Stimulated activated naive CD8-positive, alpha-beta T cell treated with anti-CD3 and anti-CD28 coated beads, Interleukin-15, Interleukin-2, amounts not matched to agents 100 ng/mL and 50 ng/mL, for 24 hours (primary cell): ENCODE data around the gene IWS1.
A peak's percentile ranks its signal among the peaks of the same experiment; 100 is the strongest.

Source experiments
- H3K27ac Mint-ChIP-seq: one replicate; pipeline ENCODE4 v1.8.0; 2021; ENCODE audit warnings: mild to moderate bottlenecking, mixed read lengths
- H3K27me3 Mint-ChIP-seq: one replicate; pipeline ENCODE4 v1.8.0; 2021; ENCODE audit warnings: mixed read lengths
- H3K36me3 Mint-ChIP-seq: one replicate; pipeline ENCODE4 v1.8.0; 2021; ENCODE audit warnings: low read depth, mixed read lengths
- H3K4me1 Mint-ChIP-seq: one replicate; pipeline ENCODE4 v1.8.0; 2021; ENCODE audit warnings: low read depth, mixed read lengths
- H3K4me3 Mint-ChIP-seq: one replicate; pipeline ENCODE4 v1.8.0; 2021; ENCODE audit warnings: mild to moderate bottlenecking, mixed read lengths
- H3K9me3 Mint-ChIP-seq: one replicate; pipeline ENCODE4 v1.8.0; 2021; ENCODE audit warnings: mixed read lengths

IWS1 gene

DNA sequence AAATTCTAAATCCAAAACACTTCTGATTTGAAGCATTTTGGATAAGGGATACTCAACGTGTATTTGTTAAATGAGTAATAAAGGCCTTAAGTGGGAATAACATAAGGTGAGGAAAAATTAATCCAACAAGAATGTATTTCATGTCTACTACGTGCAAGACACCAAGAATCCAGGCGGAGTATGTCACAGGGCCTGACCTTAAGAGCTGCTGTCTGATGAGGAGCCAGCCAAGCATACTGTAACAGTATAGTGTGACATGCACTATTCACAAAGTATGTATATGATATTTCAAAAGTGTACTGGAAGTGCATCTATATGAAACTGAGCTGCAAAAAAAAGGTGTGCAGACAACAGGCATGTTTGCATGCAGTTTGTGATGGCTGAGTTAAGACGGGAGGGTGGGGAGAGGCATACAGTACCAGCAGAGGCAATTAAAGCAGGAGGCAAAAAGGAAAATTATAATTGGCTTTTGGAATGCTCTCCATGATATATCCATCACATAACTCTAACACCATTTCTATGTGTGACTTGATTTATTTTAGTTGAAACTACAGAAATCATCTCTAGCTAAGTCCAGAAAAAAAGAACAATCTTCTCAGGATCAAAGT, 18.2 kb downstream of the IWS1 start:
- Mint-ChIP-seq H3K9me3 (no peaks in the 10 kb centered on the region), H3K27ac (no peak overlapping the region), H3K4me3 (no peak overlapping the region), H3K27me3 (no peaks in the 10 kb centered on the region), H3K36me3 (peaks cover 70% of the 10 kb centered on the region), H3K4me1 (peaks cover 63% of the 10 kb centered on the region)

DNA sequence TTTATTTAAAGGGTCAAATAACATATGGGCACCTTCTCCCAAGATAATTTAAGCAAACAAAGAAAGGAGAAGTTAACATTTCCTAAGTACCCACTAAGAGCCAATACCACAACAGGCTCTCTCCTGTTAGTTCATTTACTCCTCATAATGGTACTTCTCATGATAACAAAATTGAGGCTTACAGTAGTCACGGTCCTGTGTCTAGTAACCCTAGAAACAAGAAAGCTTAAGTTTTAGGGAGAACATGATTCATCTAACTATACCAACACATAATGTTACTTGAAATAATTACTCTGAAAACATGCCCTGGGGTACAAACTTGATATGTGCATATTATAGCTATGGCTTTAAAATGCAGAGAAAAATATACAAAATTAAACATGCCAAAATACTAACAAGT, 19.8 kb downstream of the IWS1 start:
- H3K27me3 Mint-ChIP-seq: no peaks in the 10 kb centered on the region
- peaks cover 75% of the 10 kb centered on the region for H3K36me3 Mint-ChIP-seq
- no peak overlapping the region for H3K4me3 Mint-ChIP-seq
- no peaks in the 10 kb centered on the region for H3K9me3 Mint-ChIP-seq
- H3K4me1 Mint-ChIP-seq: peaks cover 54% of the 10 kb centered on the region
- no peak overlapping the region for H3K27ac Mint-ChIP-seq

DNA sequence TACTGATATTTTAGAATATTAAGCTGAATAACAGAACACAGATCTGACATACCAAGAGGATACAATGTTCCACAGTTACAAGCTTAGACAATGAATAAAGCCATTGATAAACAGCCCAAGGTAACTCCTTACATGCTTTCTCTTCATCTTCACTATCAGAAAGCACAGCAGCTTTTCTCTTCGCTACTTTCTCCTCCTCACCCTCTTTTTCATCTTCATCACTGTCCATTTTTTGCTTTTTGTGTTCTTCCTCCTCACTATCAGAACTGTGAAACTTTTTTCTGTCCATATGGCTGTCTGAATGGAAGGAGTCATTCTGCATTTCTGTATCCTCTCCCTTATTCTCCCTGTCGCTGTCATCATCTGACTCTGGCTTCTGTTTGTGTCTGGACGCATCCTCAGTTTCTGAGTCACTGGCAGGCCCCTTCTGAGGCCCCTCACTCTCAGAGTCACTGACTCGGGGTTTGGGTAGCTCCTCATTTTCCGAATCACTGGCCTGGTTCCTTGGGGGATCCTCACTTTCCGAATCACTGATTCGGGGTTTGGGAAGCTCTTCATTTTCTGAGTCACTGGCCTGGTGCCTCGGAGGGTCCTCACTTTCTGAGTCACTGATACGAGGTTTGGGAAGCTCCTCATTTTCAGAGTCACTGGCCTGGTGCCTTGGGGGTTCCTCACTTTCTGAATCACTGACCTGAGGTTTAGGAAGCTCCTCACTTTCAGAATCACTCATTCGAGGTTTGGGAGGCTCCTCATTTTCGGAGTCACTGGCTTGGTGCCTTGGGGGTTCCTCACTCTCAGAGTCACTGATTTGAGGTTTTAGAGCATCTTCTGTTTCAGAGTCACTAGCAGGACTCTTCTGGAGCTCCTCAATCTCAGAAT, 21.5 kb downstream of the IWS1 start:
- Mint-ChIP-seq H3K36me3 (peaks cover 81% of the 10 kb centered on the region), H3K9me3 (no peaks in the 10 kb centered on the region), H3K27me3 (no peaks in the 10 kb centered on the region), H3K27ac (peak overlapping the region; percentile 50), H3K4me1 (peaks cover 36% of the 10 kb centered on the region), H3K4me3 (no peak overlapping the region)

DNA sequence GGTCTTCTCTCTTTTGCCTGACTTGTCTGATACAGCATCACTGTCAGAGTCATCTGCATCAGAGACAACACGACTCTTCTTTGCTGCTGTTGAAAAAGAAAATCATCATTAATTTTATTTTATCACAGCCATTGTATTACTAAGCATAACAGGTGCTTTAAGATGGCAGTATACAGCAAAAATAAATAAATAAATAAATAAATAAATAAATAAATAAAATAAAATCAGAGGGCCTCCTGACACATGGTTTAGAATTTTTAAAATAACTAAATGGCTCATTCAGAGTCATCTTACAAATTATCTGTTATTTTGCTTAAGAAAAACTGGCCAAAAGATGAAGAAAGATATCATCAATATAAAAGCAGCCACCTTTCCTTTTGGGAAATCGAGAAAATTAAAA, 22.8 kb downstream of the IWS1 start:
- Mint-ChIP-seq H3K4me1 (peaks cover 32% of the 10 kb centered on the region), H3K27me3 (no peaks in the 10 kb centered on the region), H3K4me3 (no peak overlapping the region), H3K27ac (peak overlapping the region; percentile 43), H3K9me3 (no peaks in the 10 kb centered on the region), H3K36me3 (peaks cover 80% of the 10 kb centered on the region)

DNA sequence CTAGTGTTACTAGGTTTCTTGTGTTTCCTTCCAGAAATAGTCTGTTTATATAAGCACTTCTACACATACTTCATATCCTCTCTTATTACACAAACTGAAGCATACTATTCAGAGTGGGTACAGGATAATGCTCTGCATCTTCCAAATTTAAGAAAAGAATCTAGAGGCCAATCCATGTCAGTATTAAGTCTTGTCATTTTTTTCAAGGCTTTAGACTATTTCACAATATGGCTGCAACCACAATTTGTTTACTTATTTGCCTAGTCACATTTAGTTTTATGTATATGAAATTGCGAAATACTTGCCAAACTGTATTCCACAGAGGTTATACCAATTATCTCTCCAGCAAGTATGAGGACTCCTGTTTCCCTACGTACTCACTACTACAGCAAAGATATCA, 27.9 kb downstream of the IWS1 start:
- peaks cover 90% of the 10 kb centered on the region for H3K36me3 Mint-ChIP-seq
- H3K27me3 Mint-ChIP-seq: no peaks in the 10 kb centered on the region
- no peak overlapping the region for H3K27ac Mint-ChIP-seq

DNA sequence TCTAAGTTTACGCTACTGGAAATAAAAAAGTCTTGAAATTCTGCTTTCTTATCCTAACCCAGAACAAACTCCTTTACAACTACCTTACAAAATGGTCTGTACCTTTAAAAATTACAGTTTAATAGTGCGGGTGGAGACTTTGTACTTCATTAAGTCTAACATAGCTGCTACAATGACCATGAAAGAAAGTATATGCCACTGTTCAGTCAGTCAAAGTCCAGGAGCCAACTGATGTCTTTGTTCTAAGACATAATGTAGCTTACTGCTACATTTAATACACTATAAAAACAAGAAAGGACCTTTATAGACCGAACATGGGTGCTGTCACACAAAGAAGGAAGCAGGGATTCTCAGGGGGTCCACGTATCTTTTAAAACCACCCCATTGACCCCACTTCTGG, 36.0 kb downstream of the IWS1 start:
- Mint-ChIP-seq H3K27me3 (no peaks in the 10 kb centered on the region), H3K36me3 (peaks cover 70% of the 10 kb centered on the region), H3K4me3 (no peak overlapping the region), H3K9me3 (no peaks in the 10 kb centered on the region), H3K27ac (no peak overlapping the region), H3K4me1 (peaks cover 40% of the 10 kb centered on the region)

More for the DNA sequence above, 27.9 kb downstream of the IWS1 start:
- Mint-ChIP-seq H3K9me3 (no peaks in the 10 kb centered on the region), H3K4me3 (no peak overlapping the region), H3K4me1 (peaks cover 23% of the 10 kb centered on the region)

DNA sequence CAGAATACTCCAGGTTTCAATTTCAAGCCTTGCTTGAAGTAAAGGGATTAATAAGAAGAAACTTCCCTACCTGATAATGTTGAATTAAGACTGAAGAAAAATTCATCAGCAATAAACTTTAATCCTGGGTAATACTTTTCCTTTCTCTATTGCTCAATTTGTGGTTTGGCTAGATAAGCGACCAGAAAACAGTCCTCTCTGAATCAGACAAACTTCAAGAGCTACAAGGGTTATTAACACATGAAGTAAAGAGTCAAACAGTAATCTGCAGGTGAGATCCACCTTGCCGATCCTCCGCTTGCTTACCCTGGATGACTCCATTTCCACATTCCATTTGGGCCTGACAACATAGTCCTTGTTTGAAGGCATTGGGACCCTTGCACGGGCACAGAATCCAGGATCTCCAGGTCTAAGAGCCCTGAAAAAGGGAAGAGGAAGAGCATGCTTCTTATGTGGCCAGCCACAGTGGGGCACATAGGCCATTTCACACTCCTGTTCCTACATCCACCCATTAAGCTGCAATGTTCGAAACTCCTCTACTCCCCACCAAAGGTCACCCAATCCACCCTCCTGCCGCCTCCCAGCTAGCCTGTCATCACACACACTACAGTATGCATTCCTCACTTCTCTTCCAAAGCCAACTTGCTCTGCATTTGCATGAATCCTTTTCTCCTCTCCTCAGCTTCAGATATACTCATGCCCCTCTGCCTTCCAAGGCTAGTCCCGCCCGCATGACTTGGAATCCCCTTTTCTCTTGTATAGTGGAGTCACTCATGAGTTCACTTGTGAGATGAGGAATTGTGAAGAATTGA, 39.8 kb downstream of the IWS1 start:
- Mint-ChIP-seq H3K27me3 (no peaks in the 10 kb centered on the region), H3K27ac (peak overlapping the region; percentile 76), H3K36me3 (peaks cover 72% of the 10 kb centered on the region), H3K4me3 (no peak overlapping the region), H3K9me3 (no peaks in the 10 kb centered on the region), H3K4me1 (peaks cover 40% of the 10 kb centered on the region)

DNA sequence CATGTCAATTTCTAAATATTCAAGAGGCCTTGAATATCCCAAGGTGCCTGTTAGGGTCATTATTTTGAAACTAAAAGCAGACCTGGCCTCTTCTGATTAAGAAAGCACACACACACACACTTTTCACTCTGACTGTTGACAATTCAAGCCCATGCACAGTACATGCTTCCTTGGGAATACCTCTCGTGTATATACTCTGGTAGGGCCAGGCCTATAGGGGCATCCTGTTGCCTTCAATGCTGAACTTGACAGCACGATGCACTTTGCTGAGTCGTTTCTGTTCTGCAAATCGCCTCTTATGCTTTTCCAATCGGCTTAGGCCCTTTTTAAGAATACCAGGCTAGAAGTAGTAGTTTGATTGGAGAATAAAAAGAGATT, 40.6 kb downstream of the IWS1 start:
- H3K27ac Mint-ChIP-seq: peak overlapping the region; percentile 76
- H3K9me3 Mint-ChIP-seq: no peaks in the 10 kb centered on the region
- peaks cover 70% of the 10 kb centered on the region for H3K36me3 Mint-ChIP-seq
- H3K27me3 Mint-ChIP-seq: no peaks in the 10 kb centered on the region
- H3K4me1 Mint-ChIP-seq: peaks cover 40% of the 10 kb centered on the region
- H3K4me3 Mint-ChIP-seq: no peak overlapping the region

DNA sequence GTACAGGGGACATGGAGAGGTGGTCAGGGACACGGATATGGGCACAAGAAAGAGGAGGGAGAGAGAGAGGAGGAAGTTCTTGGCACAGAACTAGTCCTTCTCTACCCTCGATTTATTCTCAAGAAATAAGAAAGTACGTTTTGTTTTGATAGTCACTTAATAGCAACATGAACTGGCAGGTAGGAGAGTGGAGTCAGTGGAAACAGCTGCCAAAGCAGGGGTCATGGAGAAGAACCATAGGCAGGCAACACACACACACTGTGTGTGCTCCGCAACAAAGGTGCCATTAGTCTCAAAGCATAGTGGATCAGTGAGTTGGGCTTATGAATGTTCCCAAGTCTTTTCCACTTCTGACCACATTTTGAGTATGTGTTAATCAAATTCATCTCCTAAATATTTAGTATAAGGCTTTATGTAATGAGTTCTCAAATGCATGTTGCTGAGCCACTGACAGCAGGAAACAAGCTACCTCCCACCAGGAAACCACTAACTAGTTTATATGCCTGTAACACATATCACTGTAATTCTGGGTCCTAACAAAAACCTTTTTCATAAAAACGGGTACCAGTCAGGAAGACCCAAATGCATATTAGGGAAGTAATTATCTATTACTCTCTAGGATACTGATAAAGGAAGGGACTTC, 41.1 kb downstream of the IWS1 start:
- H3K27ac Mint-ChIP-seq: peak overlapping the region; percentile 69
- H3K9me3 Mint-ChIP-seq: no peaks in the 10 kb centered on the region
- peaks cover 40% of the 10 kb centered on the region for H3K4me1 Mint-ChIP-seq
- no peak overlapping the region for H3K4me3 Mint-ChIP-seq
- no peaks in the 10 kb centered on the region for H3K27me3 Mint-ChIP-seq
- peaks cover 66% of the 10 kb centered on the region for H3K36me3 Mint-ChIP-seq

DNA sequence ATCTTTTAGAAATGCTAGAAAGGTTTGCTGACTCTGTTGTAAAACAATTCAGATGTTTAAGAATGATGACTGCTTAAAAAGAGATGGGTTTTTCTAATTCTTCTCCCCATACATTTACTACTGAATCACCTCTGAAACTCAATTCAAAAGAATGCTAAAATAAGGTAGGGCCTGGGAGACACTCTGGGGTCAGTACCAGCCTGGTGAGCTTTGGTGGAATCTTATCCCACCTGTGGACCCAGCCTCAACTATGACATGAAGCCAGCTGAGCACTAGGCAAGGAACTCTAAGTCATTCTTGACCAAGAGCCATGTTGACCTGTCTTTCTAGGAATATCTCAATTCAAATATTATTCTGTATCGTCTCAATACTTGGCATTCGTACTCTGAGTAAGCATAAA, 44.3 kb downstream of the IWS1 start:
- H3K27ac Mint-ChIP-seq: no peak overlapping the region
- peaks cover 23% of the 10 kb centered on the region for H3K4me1 Mint-ChIP-seq
- H3K9me3 Mint-ChIP-seq: no peaks in the 10 kb centered on the region
- H3K27me3 Mint-ChIP-seq: no peaks in the 10 kb centered on the region
- no peak overlapping the region for H3K4me3 Mint-ChIP-seq
- peaks cover 54% of the 10 kb centered on the region for H3K36me3 Mint-ChIP-seq

DNA sequence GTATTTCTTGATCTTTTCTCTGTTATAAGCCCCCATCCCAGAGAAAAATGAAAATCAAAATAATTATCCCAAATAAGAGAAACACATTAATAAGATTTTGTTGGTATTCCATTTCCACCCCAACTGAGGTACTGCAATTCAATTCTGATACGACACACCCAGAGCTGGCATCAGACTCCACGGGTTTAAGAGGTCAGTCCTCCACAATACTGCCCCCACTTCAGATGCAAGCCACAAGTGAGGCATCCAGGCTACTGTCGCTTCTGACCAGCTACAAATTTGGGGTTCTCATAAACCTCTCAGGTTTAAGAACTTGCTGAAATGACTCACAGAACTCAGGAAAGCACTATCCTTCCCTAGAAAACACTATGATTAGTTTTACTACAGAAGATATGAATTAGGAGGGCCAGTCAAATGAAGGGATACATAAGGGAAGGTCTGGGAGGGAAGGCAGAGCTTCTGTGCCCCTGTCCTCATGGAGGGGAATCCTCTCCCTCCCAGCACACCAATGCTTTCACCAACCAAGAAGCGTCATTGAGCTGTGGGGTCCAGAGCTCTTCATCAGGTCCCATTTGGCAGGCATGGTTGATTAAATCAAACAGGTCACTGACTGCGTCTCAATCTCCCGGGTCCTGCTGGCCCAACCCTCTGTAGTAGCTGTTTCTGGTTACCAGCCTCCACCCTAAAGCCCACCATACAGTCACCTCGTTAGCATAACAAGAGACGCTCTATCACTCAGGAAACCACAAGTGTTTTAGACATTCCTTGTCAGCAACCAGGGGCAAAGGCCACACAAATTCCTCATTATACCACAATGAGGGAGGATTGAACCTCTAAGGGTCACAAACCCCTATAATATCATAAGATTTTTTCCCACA, 46.2 kb downstream of the IWS1 start:
- Mint-ChIP-seq H3K4me3 (no peak overlapping the region), H3K4me1 (peaks cover 3% of the 10 kb centered on the region), H3K36me3 (peaks cover 49% of the 10 kb centered on the region), H3K27ac (no peak overlapping the region), H3K9me3 (peaks cover 8% of the 10 kb centered on the region), H3K27me3 (no peaks in the 10 kb centered on the region)

DNA sequence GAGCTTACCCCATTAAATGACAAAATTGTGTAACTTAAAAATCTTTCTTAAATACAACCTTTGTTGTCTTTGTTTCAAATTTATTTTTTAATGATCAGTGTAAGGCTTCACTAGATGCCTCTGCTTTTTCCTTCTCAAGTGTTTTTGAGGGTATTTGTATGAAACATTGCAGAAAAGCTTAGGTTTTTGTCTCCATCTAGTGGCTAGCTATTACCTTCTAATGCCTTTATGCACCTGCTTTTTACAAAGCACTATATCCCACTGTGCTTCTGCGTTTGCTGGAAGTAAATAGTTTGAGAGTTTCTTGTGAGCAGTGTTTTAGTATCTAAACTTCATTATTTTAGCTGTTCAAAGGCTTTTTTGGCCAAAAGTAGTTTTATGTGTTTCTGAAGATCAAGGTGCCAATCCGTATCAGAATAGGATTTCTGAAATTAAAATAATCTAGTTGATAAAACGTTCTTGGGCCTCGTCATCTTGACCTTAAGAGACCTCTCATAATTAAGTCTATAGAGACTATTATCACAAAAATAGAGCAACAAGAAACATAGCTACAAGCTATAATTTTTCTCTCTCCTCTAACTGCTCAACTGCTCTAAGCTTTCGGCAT, 47.0 kb downstream of the IWS1 start:
- peaks cover 10% of the 10 kb centered on the region for H3K9me3 Mint-ChIP-seq
- H3K4me1 Mint-ChIP-seq: no peaks in the 10 kb centered on the region
- H3K27me3 Mint-ChIP-seq: no peaks in the 10 kb centered on the region
- no peak overlapping the region for H3K27ac Mint-ChIP-seq
- no peak overlapping the region for H3K4me3 Mint-ChIP-seq
- peaks cover 46% of the 10 kb centered on the region for H3K36me3 Mint-ChIP-seq

DNA sequence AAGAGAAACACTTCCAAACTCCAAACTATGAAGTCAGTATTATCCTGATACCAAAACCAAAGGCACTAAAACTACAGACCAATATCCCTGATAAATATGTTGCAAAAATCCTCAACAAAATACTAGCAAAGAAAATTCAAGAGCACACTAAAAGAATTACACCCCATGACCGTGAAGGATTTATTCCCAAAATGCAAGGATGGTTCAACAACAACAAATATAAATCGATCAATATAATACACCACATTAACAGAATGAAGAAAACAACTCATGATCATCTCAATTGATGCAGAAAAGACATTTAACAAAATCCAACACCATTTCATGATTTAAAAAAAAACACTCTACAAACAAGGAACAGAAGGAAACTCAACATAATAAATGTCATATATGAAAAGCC, 50.5 kb downstream of the IWS1 start:
- Mint-ChIP-seq H3K27me3 (no peaks in the 10 kb centered on the region), H3K9me3 (peaks cover 10% of the 10 kb centered on the region), H3K27ac (no peak overlapping the region), H3K4me3 (no peak overlapping the region), H3K36me3 (peaks cover 30% of the 10 kb centered on the region), H3K4me1 (no peaks in the 10 kb centered on the region)

DNA sequence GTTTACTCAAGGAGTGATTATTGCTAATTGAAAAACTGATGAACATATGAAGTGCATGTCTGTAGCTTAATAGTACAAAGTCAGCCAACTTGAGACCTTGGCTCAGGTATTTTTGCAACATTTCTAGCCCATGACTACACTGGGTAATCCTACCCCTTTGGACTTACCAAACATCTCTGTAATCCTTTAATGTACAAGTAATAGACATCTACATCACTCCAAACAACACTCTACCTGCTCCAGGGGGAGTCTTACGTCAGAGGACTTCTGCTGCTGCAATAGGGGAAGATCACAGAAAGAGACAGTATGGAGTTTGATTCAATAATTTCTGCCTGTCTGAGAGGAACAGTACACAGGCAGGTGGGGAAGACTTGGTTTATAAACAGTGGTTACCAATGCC, 54.0 kb downstream of the IWS1 start:
- Mint-ChIP-seq H3K4me3 (no peak overlapping the region), H3K4me1 (no peaks in the 10 kb centered on the region), H3K27ac (no peak overlapping the region), H3K36me3 (peaks cover 43% of the 10 kb centered on the region), H3K27me3 (no peaks in the 10 kb centered on the region), H3K9me3 (peaks cover 10% of the 10 kb centered on the region)
